Nephron (organoid): ENCODE data around the gene GPR17.

Experiments
- H3K27ac Mint-ChIP-seq, 3 experiments: 2 replicates each; pipeline ENCODE4 v1.8.0; 2020; ENCODE audit warnings: mixed read lengths in 3 of 3, mild to moderate bottlenecking in 2 of 3, moderate library complexity in 1 of 3
- H3K27me3 Mint-ChIP-seq: 2 replicates; pipeline ENCODE4 v1.8.0; 2021; ENCODE audit warnings: low read depth, mild to moderate bottlenecking, moderate library complexity, mixed read lengths
- H3K36me3 Mint-ChIP-seq: 2 replicates; pipeline ENCODE4 v1.8.0; 2020; ENCODE audit warnings: low read depth, mixed read lengths
- H3K4me1 Mint-ChIP-seq: 2 replicates; pipeline ENCODE4 v1.8.0; 2020; ENCODE audit warnings: mixed read lengths
- H3K4me3 Mint-ChIP-seq, 3 experiments: 2 replicates each; pipeline ENCODE4 v1.8.0; 2020; ENCODE audit warnings: mild to moderate bottlenecking in 3 of 3, mixed read lengths in 3 of 3, moderate library complexity in 2 of 3
- H3K9me3 Mint-ChIP-seq: 2 replicates; pipeline ENCODE4 v1.8.0; 2020; ENCODE audit warnings: mixed read lengths
- TF ChIP-seq, protein P1 (sequence below), 3 experiments: fragments of 200-600 bp; sonication (generic); IDR thresholded peaks; one replicate each; pipeline ENCODE4 v1.5.0; 2021; ENCODE audit warnings: antibody characterized with exemption in 3 of 3; ENCODE audit not compliant: unreplicated experiment in 3 of 3

GPR17 gene

DNA sequence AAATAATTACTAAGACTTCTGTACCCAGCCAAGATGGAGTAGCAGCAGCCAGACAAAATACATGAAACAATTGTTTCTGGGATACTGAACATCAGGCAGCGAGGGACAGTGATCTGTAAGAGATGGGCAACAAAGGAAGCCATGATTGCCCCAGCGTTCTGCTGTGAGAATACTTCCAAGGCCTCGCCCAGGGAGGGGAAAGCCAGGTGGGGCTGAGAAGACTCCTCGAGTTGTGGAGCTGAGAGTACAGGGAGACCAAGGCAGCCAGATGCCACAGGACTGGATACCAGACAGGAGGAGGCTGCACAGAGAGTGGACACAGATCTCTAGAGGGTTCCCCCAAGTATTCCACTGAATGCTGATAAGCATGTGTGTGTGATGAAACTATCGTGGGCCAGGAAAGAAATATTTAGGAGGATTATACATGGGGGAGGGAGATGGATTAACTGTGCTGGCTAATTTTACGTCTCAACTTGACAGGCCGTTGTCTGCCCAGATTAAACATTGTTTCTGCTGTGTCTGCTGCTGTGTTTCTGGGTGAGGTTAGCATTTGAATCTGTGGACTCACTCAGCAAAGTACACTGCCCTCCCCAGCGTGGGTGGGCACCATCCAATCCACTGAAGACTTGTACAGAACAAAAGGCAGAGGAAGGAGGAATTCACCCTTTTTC is 39.6 kb downstream of the GPR17 start:
- Mint-ChIP-seq H3K4me3 (no peak overlapping the region), H3K27ac (no peak overlapping the region), H3K4me1 (peaks cover 31% of the 10 kb centered on the region), H3K36me3 (no peaks in the 10 kb centered on the region), H3K9me3 (peaks cover 22% of the 10 kb centered on the region), H3K27me3 (peaks cover 15% of the 10 kb centered on the region)
- TF ChIP-seq, protein P1, sequence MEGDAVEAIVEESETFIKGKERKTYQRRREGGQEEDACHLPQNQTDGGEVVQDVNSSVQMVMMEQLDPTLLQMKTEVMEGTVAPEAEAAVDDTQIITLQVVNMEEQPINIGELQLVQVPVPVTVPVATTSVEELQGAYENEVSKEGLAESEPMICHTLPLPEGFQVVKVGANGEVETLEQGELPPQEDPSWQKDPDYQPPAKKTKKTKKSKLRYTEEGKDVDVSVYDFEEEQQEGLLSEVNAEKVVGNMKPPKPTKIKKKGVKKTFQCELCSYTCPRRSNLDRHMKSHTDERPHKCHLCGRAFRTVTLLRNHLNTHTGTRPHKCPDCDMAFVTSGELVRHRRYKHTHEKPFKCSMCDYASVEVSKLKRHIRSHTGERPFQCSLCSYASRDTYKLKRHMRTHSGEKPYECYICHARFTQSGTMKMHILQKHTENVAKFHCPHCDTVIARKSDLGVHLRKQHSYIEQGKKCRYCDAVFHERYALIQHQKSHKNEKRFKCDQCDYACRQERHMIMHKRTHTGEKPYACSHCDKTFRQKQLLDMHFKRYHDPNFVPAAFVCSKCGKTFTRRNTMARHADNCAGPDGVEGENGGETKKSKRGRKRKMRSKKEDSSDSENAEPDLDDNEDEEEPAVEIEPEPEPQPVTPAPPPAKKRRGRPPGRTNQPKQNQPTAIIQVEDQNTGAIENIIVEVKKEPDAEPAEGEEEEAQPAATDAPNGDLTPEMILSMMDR (IDR thresholded peaks at IDR 0.05; ENCODE audit: unreplicated experiment in 3 of 3): no peak

GRCh38 chr2:127688405-127688804 is 42.5 kb downstream of the GPR17 start:
- Mint-ChIP-seq H3K36me3 (peaks cover 5% of the 10 kb centered on the region), H3K4me3 (no peak overlapping the region), H3K27me3 (peaks cover 7% of the 10 kb centered on the region), H3K9me3 (peaks cover 41% of the 10 kb centered on the region), H3K4me1 (peaks cover 16% of the 10 kb centered on the region), H3K27ac (no peak overlapping the region)
- TF ChIP-seq, protein P1 (IDR thresholded peaks at IDR 0.05; ENCODE audit: unreplicated experiment in 3 of 3): no peak

- peaks cover 5% of the 10 kb centered on the region for H3K4me1 Mint-ChIP-seq
- no peak overlapping the region for H3K4me3 Mint-ChIP-seq
- H3K36me3 Mint-ChIP-seq: peaks cover 5% of the 10 kb centered on the region
- peaks cover 4% of the 10 kb centered on the region for H3K27me3 Mint-ChIP-seq
- peaks cover 41% of the 10 kb centered on the region for H3K9me3 Mint-ChIP-seq
- TF ChIP-seq, protein P1 (IDR thresholded peaks at IDR 0.05; ENCODE audit: unreplicated experiment in 3 of 3): no peak
- H3K27ac Mint-ChIP-seq: no peak overlapping the region
Observed at GRCh38 chr2:127690696-127691095, 44.7 kb downstream of the GPR17 start.

DNA sequence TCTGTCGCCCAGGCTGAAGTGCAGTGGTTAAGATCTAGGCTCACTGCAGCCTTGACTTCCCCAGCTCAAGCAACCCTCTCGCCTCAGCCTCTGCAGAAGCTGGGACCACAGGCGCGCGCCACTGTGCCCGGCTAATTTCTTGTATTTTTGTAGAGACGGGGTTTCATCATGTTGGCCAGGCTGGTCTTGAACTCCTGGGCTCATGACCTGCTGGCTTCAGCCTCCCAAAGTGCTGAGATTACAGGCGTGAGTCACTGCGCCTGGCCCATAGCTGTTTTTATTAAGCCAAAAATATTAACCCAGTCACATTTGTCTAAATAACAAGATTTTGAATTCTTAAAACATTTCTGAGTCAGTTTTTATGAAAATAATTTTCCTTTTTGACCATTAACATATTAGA is 49.0 kb downstream of the GPR17 start:
- Mint-ChIP-seq H3K36me3 (peaks cover 5% of the 10 kb centered on the region), H3K27me3 (peaks cover 7% of the 10 kb centered on the region), H3K9me3 (peaks cover 22% of the 10 kb centered on the region), H3K4me3 (no peak overlapping the region), H3K27ac (no peak overlapping the region), H3K4me1 (no peaks in the 10 kb centered on the region)
- TF ChIP-seq, protein P1 (IDR thresholded peaks at IDR 0.05; ENCODE audit: unreplicated experiment in 3 of 3): no peak

DNA sequence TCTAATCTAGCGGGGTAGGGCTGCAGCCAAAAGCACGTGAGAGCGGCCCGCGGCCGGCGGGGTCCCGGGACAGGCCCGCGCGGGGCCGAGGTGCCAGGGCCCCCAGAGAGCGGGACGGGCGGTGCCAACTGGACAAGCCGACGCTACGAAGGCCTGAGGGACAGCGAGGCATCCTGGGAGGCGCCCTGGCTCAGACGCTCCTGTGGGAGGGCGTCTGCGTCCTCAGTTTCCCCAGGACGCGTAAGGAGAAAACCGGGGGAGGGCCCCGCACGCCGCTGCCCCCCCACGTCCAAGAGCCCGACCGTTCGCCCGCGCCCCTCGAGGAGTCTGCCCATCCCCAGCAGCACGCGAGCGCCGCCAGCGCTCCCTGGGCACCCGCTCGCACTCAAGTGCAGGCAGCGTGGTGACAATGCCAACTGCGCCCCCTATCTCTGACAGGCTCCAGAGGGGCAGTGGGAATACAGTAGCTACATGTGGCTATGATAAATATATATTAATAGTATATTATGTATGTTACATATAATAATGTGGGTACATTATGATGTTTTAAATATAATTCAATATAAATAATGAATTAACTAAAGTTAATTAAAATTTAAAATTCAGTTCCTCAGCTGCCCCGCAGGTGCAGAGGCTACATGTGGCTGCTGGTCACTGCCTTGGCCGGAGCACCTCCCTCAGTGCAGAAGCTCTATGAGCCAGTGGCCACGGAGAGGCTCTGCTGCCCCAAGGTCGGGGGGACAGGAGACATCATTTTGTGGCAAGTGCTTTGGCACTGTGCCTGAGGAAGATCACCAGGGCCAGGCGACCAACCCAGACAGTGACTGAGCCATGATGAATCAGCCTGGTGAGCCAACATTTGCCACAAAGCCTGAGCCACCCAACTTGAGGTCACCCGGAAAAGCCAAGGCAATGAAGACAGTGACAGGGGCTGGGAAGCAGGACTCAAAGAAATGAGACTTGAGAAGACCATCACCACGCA is 49.8 kb downstream of the GPR17 start:
- Mint-ChIP-seq H3K27me3 (peaks cover 7% of the 10 kb centered on the region), H3K4me1 (no peaks in the 10 kb centered on the region), H3K9me3 (peaks cover 18% of the 10 kb centered on the region), H3K4me3 (no peak overlapping the region), H3K27ac (no peak overlapping the region), H3K36me3 (peaks cover 5% of the 10 kb centered on the region)
- TF ChIP-seq, protein P1 (IDR thresholded peaks at IDR 0.05; ENCODE audit: unreplicated experiment in 3 of 3): peak in 2 of 3 experiments; percentile 26 to 46
